ENCODE measurements around the gene YPEL1. TPM values are rescaled to one million over a fixed set of nuclear protein-coding genes. Genes with fewer than 3 reads are reported as not detected.

The YPEL1 gene
- total RNA-seq, 1 experiment from 2014 or later: 1.2 TPM

DNA sequence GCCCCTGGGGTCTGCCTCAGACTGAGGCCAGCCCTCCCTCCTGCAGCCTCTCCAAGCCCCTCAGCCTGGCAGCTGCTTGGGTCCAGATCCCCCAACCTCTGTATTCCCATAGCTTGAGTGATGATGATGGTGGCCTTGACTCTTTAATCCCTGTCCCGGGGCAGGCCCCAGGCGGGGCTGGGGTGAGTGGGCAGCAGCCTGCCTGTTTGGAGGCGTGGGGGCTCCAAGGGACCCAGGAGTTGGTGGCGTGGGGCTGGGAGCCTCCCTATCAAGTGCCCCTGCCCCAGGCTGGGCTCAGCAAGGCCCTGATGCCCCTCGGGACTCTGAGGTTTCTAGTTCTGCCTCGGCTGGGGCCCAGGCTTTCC is 47.3 kb downstream of the YPEL1 start:
- H3K36me3 Mint-ChIP-seq (ENCODE audit: insufficient read depth, unreplicated experiment): peaks cover 56% of the 10 kb centered on the region
- H3K36me3 ChIP-seq (ENCODE audit: control insufficient read depth, insufficient read depth, low read length): no peaks in the 10 kb centered on the region
- H3K4me3 Mint-ChIP-seq (ENCODE audit: unreplicated experiment): no peak overlapping the region
- ChIA-PET POLR2A (no interaction called here), CTCF (no interaction called here)
- no TSS peak for BruUV-seq (replicated peaks)
- H3K9me3 ChIP-seq: no peaks in the 10 kb centered on the region
- no peaks in the 10 kb centered on the region for H3K9me3 Mint-ChIP-seq (ENCODE audit: unreplicated experiment)
- no peak overlapping the region for H3K4me3 ChIP-seq (ENCODE audit: low read depth, low read length)
- H3K4me1 ChIP-seq: no peaks in the 10 kb centered on the region
- no peak overlapping the region for H3K27ac Mint-ChIP-seq (ENCODE audit: unreplicated experiment)
- intact Hi-C loops (cut with micrococcal nuclease; ENCODE audit: unreplicated experiment): no loop called here
- no peaks in the 10 kb centered on the region for H3K27me3 ChIP-seq (replicated peaks; ENCODE audit: control insufficient read depth, insufficient read depth, low read length)
- H3K4me1 Mint-ChIP-seq (ENCODE audit: low read depth, unreplicated experiment): no peaks in the 10 kb centered on the region
- H3K27me3 Mint-ChIP-seq (ENCODE audit: insufficient read depth, unreplicated experiment): no peaks in the 10 kb centered on the region
- TF ChIP-seq, protein P1, sequence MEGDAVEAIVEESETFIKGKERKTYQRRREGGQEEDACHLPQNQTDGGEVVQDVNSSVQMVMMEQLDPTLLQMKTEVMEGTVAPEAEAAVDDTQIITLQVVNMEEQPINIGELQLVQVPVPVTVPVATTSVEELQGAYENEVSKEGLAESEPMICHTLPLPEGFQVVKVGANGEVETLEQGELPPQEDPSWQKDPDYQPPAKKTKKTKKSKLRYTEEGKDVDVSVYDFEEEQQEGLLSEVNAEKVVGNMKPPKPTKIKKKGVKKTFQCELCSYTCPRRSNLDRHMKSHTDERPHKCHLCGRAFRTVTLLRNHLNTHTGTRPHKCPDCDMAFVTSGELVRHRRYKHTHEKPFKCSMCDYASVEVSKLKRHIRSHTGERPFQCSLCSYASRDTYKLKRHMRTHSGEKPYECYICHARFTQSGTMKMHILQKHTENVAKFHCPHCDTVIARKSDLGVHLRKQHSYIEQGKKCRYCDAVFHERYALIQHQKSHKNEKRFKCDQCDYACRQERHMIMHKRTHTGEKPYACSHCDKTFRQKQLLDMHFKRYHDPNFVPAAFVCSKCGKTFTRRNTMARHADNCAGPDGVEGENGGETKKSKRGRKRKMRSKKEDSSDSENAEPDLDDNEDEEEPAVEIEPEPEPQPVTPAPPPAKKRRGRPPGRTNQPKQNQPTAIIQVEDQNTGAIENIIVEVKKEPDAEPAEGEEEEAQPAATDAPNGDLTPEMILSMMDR (IDR thresholded peaks at IDR 0.05; ENCODE audit: insufficient read depth in 1 of 2, low read depth in 1 of 2, low read length in 1 of 2, severe bottlenecking in 1 of 2, unreplicated experiment in 1 of 2): no peak
- no peak for DNase-seq

GRCh38 chr22:21687685-21688259 is 47.8 kb downstream of the YPEL1 start:
- H3K4me1 ChIP-seq: no peaks in the 10 kb centered on the region
- Mint-ChIP-seq H3K36me3 (ENCODE audit: insufficient read depth, unreplicated experiment) (peaks cover 51% of the 10 kb centered on the region), H3K27me3 (ENCODE audit: insufficient read depth, unreplicated experiment) (no peaks in the 10 kb centered on the region), H3K4me3 (ENCODE audit: unreplicated experiment) (no peak overlapping the region), H3K27ac (ENCODE audit: unreplicated experiment) (no peak overlapping the region), H3K9me3 (ENCODE audit: unreplicated experiment) (no peaks in the 10 kb centered on the region), H3K4me1 (ENCODE audit: low read depth, unreplicated experiment) (no peaks in the 10 kb centered on the region)
- CTCF ChIA-PET: no interaction called here
- H3K4me3 ChIP-seq (ENCODE audit: low read depth, low read length): no peak overlapping the region
- no peak for DNase-seq
- H3K36me3 ChIP-seq (ENCODE audit: control insufficient read depth, insufficient read depth, low read length): no peaks in the 10 kb centered on the region
- no peaks in the 10 kb centered on the region for H3K27me3 ChIP-seq (replicated peaks; ENCODE audit: control insufficient read depth, insufficient read depth, low read length)
- TF ChIP-seq, protein P1 (IDR thresholded peaks at IDR 0.05; ENCODE audit: insufficient read depth in 1 of 2, low read depth in 1 of 2, low read length in 1 of 2, severe bottlenecking in 1 of 2, unreplicated experiment in 1 of 2): no peak
- H3K9me3 ChIP-seq: no peaks in the 10 kb centered on the region
- intact Hi-C loops (cut with micrococcal nuclease; ENCODE audit: unreplicated experiment): no loop called here
- no TSS peak for BruUV-seq (replicated peaks)
- POLR2A ChIA-PET: interaction anchor here (0.6 kb wide), 1 partner anchor 25 kb away, joined by 4 read pairs; no protein-coding TSS in a partner anchor

DNA sequence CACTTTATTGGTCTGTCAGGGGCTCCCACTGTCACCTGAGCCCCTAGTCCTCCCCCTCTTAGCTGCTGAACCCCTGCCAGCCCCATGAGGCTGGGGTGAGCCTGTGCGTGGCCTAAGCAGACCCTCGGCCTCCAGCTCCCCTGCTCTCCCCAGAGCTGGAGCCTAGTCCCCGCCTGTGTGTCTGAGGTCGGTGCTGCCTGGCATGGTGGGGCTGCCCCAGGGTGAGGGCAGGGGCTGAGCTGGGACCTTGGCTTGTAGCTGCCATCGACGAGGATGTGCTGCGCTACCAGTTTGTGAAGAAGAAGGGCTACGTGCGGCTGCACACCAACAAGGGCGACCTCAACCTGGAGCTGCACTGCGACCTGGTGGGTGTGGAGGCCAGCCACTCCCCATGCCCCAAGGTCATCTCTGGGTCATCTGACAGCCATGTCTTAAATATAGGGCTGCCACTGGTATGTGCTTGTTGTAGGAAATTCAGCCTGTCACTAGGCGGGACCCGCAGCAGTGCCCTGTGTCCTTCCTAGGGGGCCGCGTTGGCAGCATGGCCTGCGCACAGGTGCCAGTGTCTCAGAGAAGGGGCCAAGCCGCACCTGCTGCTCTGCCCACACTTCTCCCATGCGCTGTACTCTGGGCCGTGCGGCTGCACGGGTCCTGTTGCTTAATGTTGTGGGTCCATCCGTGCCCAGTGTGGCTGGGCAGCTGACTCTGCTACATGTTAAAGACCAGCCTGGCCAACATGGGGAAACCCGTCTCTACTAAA is 48.8 kb downstream of the YPEL1 start:
- Histone ChIP-seq H3K4me3 (ENCODE audit: low read depth, low read length) (no peak overlapping the region), H3K4me1 (no peaks in the 10 kb centered on the region), H3K9me3 (no peaks in the 10 kb centered on the region), H3K36me3 (ENCODE audit: control insufficient read depth, insufficient read depth, low read length) (no peaks in the 10 kb centered on the region), H3K27me3 (replicated peaks; ENCODE audit: control insufficient read depth, insufficient read depth, low read length) (no peaks in the 10 kb centered on the region)
- H3K27me3 Mint-ChIP-seq (ENCODE audit: insufficient read depth, unreplicated experiment): no peaks in the 10 kb centered on the region
- ChIA-PET POLR2A (no interaction called here), CTCF (no interaction called here)
- no peaks in the 10 kb centered on the region for H3K4me1 Mint-ChIP-seq (ENCODE audit: low read depth, unreplicated experiment)
- H3K9me3 Mint-ChIP-seq (ENCODE audit: unreplicated experiment): no peaks in the 10 kb centered on the region
- H3K36me3 Mint-ChIP-seq (ENCODE audit: insufficient read depth, unreplicated experiment): peaks cover 41% of the 10 kb centered on the region
- no peak for DNase-seq
- BruUV-seq (replicated peaks): no TSS peak
- H3K4me3 Mint-ChIP-seq (ENCODE audit: unreplicated experiment): no peak overlapping the region
- TF ChIP-seq, protein P1 (IDR thresholded peaks at IDR 0.05; ENCODE audit: insufficient read depth in 1 of 2, low read depth in 1 of 2, low read length in 1 of 2, severe bottlenecking in 1 of 2, unreplicated experiment in 1 of 2): no peak
- intact Hi-C loops (cut with micrococcal nuclease; ENCODE audit: unreplicated experiment): no loop called here
- no peak overlapping the region for H3K27ac Mint-ChIP-seq (ENCODE audit: unreplicated experiment)

Measured in Caco-2 (cell line).